Measurements from ENCODE around the gene GALT.

DNA sequence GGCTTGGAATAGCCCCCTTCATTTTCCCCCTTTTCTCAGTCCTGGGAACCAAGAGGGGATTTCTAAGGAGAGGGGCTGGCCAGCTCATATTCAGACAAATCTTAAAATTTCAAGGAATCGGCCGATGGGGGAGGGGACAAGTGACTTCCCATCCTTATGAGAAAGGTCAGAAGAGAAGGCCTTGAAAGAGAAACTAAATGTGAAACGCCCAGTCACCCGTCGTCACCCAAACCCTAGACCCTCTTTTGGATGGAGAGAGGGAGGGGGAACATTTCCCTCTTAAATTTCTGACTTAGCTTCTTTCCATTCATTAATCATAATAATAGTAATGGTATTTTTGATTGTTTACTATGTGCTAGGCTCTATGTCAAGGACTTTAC is 45.5 kb downstream of the GALT start:
- TF ChIP-seq BHLHE40 (IDR thresholded peaks at IDR 0.05; ENCODE audit: low read depth, low read length) = no peak
- TF ChIP-seq CTCF (conservative IDR thresholded peaks at IDR 0.05; ENCODE audit: low read depth, low read length) = no peak
- TF ChIP-seq MXI1 (IDR thresholded peaks at IDR 0.05; ENCODE audit: borderline replicate concordance, low read depth, low read length) = no peak
- TF ChIP-seq POLR2A (IDR thresholded peaks at IDR 0.05; ENCODE audit: low read depth, low read length) = no peak
- TF ChIP-seq FOS (IDR thresholded peaks at IDR 0.05; ENCODE audit: low read depth, low read length) = no peak
- no peak for TF ChIP-seq CEBPB (IDR thresholded peaks at IDR 0.05; ENCODE audit: low read depth, low read length)
- TF ChIP-seq RAD21 (IDR thresholded peaks at IDR 0.05; ENCODE audit: low read length) = no peak
- TF ChIP-seq RCOR1 (IDR thresholded peaks at IDR 0.05; ENCODE audit: insufficient replicate concordance, low read length) = no peak
- no peak for TF ChIP-seq SMC3 (IDR thresholded peaks at IDR 0.05; ENCODE audit: low read depth, low read length)
- TF ChIP-seq, protein P1, sequence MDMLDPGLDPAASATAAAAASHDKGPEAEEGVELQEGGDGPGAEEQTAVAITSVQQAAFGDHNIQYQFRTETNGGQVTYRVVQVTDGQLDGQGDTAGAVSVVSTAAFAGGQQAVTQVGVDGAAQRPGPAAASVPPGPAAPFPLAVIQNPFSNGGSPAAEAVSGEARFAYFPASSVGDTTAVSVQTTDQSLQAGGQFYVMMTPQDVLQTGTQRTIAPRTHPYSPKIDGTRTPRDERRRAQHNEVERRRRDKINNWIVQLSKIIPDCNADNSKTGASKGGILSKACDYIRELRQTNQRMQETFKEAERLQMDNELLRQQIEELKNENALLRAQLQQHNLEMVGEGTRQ (IDR thresholded peaks at IDR 0.05; ENCODE audit: low read depth, low read length) = no peak
- TF ChIP-seq MAFK (IDR thresholded peaks at IDR 0.05; ENCODE audit: low read depth, low read length) = no peak
- TF ChIP-seq RFX5 (IDR thresholded peaks at IDR 0.05; ENCODE audit: low read depth, low read length) = no peak
- no peak for TF ChIP-seq CHD1 (IDR thresholded peaks at IDR 0.05; ENCODE audit: low read depth, low read length)
- TF ChIP-seq NFE2L2 (IDR thresholded peaks at IDR 0.05; ENCODE audit: low read depth, low read length) = no peak
